GM12873 (cell line): ENCODE measurements around the gene RPUSD3.

ENCODE experiments used
- CTCF ChIP-seq: IDR thresholded peaks from 2 replicates; pipeline ENCODE4 v1.5.1; 2012; ENCODE audit warnings: low read depth, mild to moderate bottlenecking, moderate library complexity, low read length, control low read depth; ENCODE audit not compliant: insufficient read depth; ENCODE audit errors: missing control alignments

The RPUSD3 gene

DNA sequence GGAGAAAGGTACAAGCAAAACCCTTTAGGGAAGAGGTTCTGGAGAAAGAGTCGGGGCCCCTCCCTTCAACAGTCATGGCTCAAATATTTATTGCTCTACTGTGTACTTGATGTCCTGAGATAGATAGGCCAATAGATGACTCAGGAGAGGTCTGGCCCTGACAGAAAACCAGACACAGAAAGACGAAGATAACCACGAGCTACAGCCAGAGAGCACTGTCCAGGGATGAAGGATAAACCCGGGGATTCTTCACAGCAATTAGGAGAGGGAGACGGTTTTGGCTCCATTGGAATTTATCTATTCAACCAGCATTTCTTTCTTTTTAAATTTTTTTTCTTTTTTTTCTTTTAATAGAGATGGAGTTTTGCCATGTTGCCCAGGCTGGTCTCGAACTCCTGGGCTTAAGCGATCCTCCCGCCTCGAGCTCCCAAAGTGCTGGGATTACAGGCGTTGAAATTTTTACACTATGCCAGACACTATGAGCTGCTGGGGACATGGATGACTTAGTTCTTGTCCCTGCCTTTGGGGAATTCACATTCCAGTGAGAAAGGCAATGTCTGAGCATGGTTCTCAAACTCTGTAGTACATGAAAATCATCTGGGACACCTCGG is 40.9 kb upstream of the RPUSD3 start:
- TF ChIP-seq CTCF: no peak

- TF ChIP-seq CTCF: no peak
Measured at GRCh38 chr3:9883706-9884554, 40.1 kb upstream of the RPUSD3 start.

DNA sequence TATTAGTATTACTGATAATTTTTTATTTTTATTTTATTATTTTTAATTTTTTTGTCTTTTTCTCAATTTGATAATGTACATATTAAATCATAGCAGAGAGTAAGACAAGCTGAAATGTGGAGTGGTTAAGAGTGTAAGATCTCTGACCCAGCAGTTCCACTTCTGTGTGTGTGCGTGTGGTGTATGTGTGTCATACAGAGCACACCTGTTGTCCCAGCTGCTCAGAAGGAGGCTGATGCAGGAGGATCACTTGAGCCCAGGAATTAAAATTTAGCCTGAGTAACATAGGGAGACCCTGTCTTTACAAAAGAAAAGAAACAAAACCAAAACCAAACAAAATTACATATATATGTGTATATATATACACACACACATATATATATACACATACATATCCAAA is 37.6 kb upstream of the RPUSD3 start:
- no peak for TF ChIP-seq CTCF

GRCh38 chr3:9879830-9880549 is 36.2 kb upstream of the RPUSD3 start, which contains the start of gene CIDEC:
Gene CIDEC (minus strand): TSS chr3:9880253. CDS start chr3:9878486, 1,767 bp downstream.
- TF ChIP-seq CTCF: no peak

DNA sequence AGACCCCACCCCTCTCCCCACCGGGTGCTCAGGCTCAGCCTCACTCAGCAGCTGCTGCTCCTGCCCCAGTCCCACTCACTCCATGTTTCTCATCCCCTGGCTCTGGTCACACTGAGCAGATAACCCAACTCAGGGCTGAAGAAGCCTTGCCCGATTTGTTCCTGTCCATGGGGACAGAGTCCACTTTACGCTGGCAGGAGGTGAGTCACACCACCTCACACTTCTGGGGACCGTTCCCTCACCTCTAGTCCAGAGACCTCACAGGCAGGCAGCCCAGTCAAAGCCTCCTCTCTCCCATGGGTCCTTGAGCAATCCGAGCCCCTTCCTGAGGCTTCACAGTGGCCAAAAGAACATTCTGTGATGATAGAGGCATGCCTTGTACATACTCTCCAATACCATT is 34.9 kb upstream of the RPUSD3 start:
- TF ChIP-seq CTCF: no peak

DNA sequence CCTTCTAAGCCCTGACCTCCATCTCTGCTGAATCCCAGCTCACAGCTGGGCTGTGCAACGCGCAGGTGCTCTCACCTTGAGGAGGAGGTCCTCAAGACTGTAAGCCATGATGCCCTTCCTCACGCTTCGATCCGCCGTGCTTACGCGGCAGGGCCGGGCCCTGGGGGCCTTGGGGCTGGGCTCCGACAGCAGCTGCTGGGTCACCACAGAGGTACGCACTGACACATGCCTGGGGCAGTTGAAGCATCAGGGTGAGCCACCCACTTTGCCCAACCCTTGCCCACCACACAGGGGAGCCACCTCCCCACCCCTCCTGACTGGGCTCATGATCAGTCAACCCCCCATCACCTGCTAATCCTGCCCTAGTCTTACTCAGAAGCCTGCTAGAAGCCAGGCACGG is 33.2 kb upstream of the RPUSD3 start:
- TF ChIP-seq CTCF: no peak

DNA sequence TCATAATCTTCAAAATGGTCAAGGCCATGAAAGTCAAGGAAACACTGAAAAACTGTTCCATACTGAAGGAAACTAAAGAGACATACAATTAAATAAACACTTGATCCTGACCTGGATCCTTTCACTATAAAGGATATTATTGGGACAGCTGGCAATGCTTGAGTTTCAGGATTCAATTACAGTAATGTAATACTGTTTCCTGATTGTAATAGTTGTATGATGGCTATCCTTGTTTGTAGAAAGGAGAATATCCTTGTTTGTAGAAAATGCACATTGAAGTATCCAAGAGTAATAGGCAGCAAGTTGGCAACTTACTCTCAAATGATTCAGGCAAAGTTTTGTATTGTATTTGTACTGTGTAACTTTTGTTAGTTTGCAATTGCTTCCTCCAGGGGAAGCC is 31.6 kb upstream of the RPUSD3 start:
- no peak for TF ChIP-seq CTCF
